CD4-positive, alpha-beta T cell treated with Interleukin-4 for 1 hour (primary cell): Measurements from ENCODE around the gene GGT7.
"Not testable (repeated sequence)": the region's sequence is repeated elsewhere in the genome, so short reads cannot be mapped to it uniquely, and the experiment has no call there.

Experiments
- DNase-seq, 2 donors: peaks; one replicate each; pipeline ENCODE4 v3.0.0-alpha.2; 2020 to 2022

The GGT7 gene, protein sequence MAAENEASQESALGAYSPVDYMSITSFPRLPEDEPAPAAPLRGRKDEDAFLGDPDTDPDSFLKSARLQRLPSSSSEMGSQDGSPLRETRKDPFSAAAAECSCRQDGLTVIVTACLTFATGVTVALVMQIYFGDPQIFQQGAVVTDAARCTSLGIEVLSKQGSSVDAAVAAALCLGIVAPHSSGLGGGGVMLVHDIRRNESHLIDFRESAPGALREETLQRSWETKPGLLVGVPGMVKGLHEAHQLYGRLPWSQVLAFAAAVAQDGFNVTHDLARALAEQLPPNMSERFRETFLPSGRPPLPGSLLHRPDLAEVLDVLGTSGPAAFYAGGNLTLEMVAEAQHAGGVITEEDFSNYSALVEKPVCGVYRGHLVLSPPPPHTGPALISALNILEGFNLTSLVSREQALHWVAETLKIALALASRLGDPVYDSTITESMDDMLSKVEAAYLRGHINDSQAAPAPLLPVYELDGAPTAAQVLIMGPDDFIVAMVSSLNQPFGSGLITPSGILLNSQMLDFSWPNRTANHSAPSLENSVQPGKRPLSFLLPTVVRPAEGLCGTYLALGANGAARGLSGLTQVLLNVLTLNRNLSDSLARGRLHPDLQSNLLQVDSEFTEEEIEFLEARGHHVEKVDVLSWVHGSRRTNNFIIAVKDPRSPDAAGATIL

DNA sequence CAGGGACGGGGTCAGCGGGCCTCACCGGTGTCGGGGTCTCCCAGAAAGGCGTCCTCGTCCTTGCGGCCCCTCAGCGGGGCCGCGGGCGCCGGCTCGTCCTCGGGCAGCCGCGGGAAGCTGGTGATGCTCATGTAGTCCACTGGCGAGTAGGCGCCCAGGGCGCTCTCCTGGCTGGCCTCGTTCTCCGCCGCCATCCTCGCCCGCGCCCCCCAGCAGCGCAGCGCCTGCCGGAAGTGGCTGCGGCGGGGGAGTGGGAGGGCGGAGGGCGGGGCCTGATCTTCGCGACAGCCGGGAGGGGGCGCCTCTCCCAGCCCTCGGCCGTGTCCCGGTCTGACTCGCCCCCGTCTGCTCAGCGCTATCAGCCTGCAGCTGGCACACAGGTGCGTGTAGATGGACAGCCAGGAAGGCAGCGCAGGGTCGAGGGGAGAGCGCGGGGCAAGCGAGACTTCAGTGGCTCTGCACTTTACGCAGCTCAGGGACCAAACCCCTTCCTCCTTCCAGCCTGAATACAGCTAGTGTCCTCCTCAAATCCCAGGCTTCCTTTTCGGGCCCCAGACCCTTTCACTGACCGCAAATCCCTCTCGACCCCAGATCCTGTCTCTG lies at the start of gene GGT7:
GGT7 (minus strand) TSS at position 235 of the 603 bp plus-strand sequence; CDS start at position 194, 41 bp downstream.
- DNase-seq = peak; percentile 84 to 88

DNA sequence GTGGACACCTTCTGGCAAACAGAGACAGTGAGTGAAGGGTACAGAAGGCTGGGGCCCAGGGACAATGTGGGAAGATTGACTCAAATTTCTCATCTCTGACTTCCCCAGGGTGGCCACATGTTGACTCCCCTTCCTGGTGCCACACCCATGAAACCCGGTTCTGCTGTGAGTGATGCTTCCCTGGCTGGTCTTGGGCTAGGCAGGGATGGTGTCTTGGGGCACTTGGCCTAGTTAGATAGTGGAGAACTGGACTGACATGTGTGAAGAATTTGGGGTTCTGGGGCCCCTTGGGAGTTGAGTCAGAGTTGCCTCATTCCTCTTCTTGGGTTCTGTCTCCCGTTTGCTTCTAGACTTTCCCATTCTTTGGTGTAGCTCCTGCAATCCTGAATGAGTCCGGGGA lies 48.8 kb upstream of the GGT7 start:
- DNase-seq = no peak

- DNase-seq = no peak
Measured at GRCh38 chr20:34920055-34920454, 47.4 kb upstream of the GGT7 start.

DNA sequence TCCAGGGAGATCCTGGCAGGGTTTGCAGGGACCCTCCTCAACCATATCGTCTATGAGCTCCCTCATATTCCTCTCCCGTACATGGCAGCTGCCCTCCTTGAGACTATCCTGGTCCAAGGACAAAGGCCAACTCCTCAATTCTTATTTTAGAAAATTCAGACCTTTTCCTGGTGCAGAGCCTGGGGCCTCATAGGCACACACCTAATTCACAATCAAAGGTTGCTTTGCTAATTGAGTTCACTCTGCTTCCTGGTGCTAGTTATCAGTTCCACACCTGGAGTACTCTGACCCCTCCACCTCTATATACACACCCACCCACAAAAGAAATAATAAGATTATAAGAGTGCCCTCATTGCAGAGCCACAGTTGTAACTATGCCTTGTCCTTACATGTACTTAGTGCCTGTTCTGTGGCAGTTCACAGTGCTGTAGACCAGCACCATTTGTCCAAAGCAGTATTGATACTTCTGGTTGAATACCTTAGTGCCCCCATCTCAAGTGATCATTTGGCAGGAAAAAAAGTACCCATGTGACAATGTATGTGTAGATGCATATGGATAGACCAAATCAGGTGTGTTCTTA lies 44.2 kb upstream of the GGT7 start:
- DNase-seq = no peak

- DNase-seq = no peak
Measured at GRCh38 chr20:34915749-34916455, 43.2 kb upstream of the GGT7 start.

GRCh38 chr20:34915131-34915530 lies 42.5 kb upstream of the GGT7 start:
- no peak for DNase-seq

- DNase-seq = no peak
Measured at GRCh38 chr20:34907616-34908469, 35.2 kb upstream of the GGT7 start.

GRCh38 chr20:34904202-34904621 lies 31.6 kb upstream of the GGT7 start:
- no peak for DNase-seq

DNA sequence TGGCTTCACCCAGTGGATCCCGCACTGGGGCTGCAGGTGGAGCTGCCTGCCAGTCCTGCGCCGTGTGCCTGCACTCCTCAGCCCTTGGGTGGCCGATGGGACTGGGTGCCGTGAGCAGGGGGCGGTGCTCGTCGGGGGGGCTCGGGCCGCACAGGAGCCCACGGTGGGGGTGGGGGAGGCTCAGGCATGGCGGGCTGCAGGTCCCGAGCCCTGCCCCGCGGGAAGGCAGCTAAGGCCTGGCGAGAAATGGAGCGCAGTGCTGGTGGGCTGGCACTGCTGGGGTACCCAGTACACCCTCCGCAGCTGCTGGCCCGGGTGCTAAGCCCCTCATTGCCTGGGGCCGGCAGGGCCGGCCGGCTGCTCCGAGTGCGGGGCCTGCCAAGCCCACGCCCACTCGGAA lies 26.1 kb upstream of the GGT7 start:
- DNase-seq = not testable (repeated sequence)

GRCh38 chr20:34898129-34898528 lies 25.5 kb upstream of the GGT7 start:
- not testable (repeated sequence) for DNase-seq

GRCh38 chr20:34896086-34896621 lies 23.5 kb upstream of the GGT7 start:
- no peak for DNase-seq

GRCh38 chr20:34895465-34895864 lies 22.8 kb upstream of the GGT7 start:
- no peak for DNase-seq

- DNase-seq = no peak
Measured at GRCh38 chr20:34894723-34895122, 22.1 kb upstream of the GGT7 start.

- DNase-seq = no peak
Measured at GRCh38 chr20:34892671-34893070, 20.0 kb upstream of the GGT7 start.

- DNase-seq = peak in 1 of 2 donors; percentile 54
Measured at GRCh38 chr20:34891166-34892062, 18.8 kb upstream of the GGT7 start.

- DNase-seq = no peak
Measured at GRCh38 chr20:34888468-34888867, 15.8 kb upstream of the GGT7 start.

DNA sequence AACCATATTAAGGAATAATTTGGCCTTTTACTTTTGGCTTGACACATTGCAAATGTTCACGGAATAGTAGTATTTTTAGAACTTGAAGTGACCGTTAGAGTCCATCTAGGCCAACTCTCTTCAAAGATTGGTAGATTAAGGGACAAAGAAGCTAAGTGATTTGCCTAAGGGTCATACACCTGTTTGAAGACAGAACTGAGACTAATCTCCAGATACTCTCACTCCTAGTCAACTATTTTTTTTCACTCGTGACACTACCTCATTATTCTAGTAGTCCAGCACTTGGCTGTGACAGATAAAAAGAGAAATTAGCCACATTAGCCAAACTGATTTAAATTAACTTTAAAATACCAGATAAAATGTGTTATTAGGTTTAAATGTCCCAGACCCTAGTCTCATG lies 14.4 kb upstream of the GGT7 start:
- no peak for DNase-seq

DNA sequence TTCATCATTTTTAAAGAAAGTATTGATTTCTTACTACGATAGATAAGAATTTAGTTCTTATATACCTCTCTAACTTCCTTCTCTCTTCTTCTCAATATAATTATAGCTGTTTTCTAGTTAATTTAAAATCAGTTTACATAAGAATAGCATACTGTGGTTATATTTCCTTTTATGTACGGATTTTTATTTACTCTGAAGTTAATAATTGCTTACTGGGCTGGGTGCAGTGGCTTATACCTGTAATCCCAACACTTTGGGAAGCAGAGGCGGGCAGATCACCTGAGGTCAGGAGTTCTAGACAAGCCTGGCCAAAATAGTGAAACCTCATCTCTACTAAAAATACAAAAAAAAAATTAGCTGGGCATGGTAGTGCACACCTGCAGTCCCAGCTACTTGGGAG lies 13.5 kb upstream of the GGT7 start:
- DNase-seq = no peak

GRCh38 chr20:34884260-34884659 lies 11.6 kb upstream of the GGT7 start:
- DNase-seq = no peak

DNA sequence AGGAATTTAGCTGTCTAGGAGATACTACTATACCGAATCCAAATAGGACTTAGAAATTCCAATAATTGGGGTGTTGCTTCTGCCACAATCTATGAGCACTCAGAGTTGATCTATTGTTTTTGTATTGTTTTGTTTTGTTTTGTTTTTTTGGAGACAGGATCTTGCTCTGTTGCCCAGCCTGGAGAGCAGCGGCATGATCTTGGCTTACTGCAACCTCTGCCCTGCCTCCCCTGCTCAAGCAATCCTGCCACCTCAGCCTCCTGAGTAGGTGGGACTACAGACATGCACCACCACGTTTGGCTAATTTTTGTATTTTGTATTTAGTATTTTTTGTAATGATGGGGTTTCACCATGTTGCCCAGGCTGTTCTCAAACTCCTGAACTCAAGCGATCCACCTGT lies 11.2 kb upstream of the GGT7 start:
- no peak for DNase-seq
